Right cardiac atrium (tissue), 5 donors: ENCODE data around the gene PPM1N. TPM values are rescaled to one million over a fixed set of nuclear protein-coding genes. Genes with fewer than 3 reads are reported as not detected.

ENCODE experiments used
- ATAC-seq, 2 donors: fragments of 200-7000 bp; cut with Tn5 transposase; one replicate each; pipeline versions ENCODE4 v1.8.0 to v1.9.1; 2020; ENCODE audit warnings: moderate library complexity in 2 of 2, mild to moderate bottlenecking in 1 of 2
- DNase-seq, 3 donors: peaks; one replicate each; pipeline ENCODE4 v3.0.0-alpha.2; 2020
- H3K27ac ChIP-seq: one replicate; pipeline ENCODE4 v1.5.1; 2013; ENCODE audit warnings: mild to moderate bottlenecking, low read length, control low read depth, moderate library complexity
- H3K27me3 ChIP-seq: one replicate; pipeline ENCODE4 v1.6.1; 2013; ENCODE audit not compliant: control insufficient read depth, insufficient read depth
- H3K4me1 ChIP-seq: one replicate; pipeline ENCODE4 v1.6.1; 2013; ENCODE audit warnings: low read length; ENCODE audit not compliant: control insufficient read depth, insufficient read depth
- H3K4me3 ChIP-seq: one replicate; pipeline ENCODE4 v1.5.1; 2013; ENCODE audit warnings: low read length, control low read depth
- H3K9me3 ChIP-seq: one replicate; pipeline ENCODE4 v1.6.1; 2013; ENCODE audit warnings: low read length; ENCODE audit not compliant: control insufficient read depth
- WGBS: extraction: QIAGEN DNeasy Blood & Tissue Kit; methylation state at CpG from one replicate; pipeline ENCODE4 v1.1.7; 2013; 5-methylcytosine and 5-hydroxymethylcytosine counted together
- intact Hi-C, 4 donors: fragments of 100-400 bp; cut with DNase I; formaldehyde crosslinking; loops; one replicate each; pipeline versions ENCODE4 v1.11.0 to v1.14.0; 2022 to 2023
- polyA plus RNA-seq: library from polyadenylated mRNA; stranded (reverse); fragments of 200-250 nt; gene quantifications from one replicate; pipeline ENCODE4 v1.2.3, GENCODE V29; 2013
- total RNA-seq, 4 donors: library from RNA; stranded (reverse); fragmentation: NEBNext Ultra II Directional; extraction: Animal tissue kit (Norgen Biotek cat#: 25700); gene quantifications; one replicate each; pipeline ENCODE4 v1.2.1, GENCODE V29; 2021
- donor health status: healthy with polysubstance abuse.
- donor health status: DM: no; HTN: yes; CAD: no.
- donor health status: DM: no; HTN: no; CAD: no.
- donor health status: DM: no; HTN: yes; CAD: no; lungs with severe emphysema.
- donor health status: DM: yes; HTN: yes; CAD: no.

PPM1N gene
- total and polyA plus RNA-seq, 5 donors: 0.24 to 0.96 (median 0.91) TPM; not detected in 2

DNA sequence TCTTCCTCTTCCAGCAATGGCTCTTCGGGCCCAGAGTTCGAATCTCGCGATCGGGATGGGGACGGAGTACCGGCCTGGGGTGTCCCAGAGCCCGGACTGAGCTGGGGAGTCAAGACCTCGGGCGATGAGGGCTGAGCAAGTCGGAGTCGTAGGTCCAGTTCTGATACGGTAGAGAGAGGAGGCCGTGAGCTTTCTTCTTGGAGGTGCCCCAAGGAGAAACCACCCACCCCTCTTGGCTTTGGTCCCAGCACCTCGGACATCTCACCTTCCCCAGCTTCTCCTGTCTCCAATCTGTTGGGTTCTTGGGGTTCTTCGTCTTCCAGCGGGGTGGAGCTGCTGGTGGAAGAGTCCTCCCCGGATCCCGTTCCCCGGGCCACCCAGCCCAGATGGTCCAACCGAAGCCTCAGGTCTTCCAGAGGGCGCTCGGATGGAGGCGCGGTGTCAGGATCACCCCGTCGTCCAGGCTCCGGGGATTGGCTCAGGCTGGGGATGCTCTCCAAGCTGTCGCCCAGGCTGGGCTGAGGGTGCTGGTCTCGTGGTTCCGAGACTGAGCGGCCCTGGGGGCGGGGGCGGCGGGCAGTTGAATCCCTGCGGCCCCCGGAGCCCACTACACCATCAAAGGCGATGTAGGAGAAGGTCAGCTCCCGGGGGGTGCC lies 3.9 kb upstream of the PPM1N start:
- Histone ChIP-seq H3K27me3 (no peaks in the 10 kb centered on the region), H3K4me3 (no peak overlapping the region), H3K4me1 (peaks cover 6% of the 10 kb centered on the region), H3K9me3 (no peaks in the 10 kb centered on the region), H3K27ac (no peak overlapping the region)
- 95% methylated on average over 39 of the region's 39 CpGs for WGBS
- intact Hi-C loops: no loop called here
- DNase-seq (peak in 1 of 3 donors; percentile 57), ATAC-seq (no peak)

GRCh38 chr19:45495178-45495577 lies 3.1 kb upstream of the PPM1N start:
- H3K4me3 ChIP-seq: no peak overlapping the region
- no peaks in the 10 kb centered on the region for H3K27me3 ChIP-seq
- H3K4me1 ChIP-seq: peaks cover 6% of the 10 kb centered on the region
- H3K9me3 ChIP-seq: no peaks in the 10 kb centered on the region
- H3K27ac ChIP-seq: no peak overlapping the region
- DNase-seq: no peak
- ATAC-seq: no peak
- WGBS: 87% methylated on average over 5 of the region's 5 CpGs
- intact Hi-C loops: no loop called here

DNA sequence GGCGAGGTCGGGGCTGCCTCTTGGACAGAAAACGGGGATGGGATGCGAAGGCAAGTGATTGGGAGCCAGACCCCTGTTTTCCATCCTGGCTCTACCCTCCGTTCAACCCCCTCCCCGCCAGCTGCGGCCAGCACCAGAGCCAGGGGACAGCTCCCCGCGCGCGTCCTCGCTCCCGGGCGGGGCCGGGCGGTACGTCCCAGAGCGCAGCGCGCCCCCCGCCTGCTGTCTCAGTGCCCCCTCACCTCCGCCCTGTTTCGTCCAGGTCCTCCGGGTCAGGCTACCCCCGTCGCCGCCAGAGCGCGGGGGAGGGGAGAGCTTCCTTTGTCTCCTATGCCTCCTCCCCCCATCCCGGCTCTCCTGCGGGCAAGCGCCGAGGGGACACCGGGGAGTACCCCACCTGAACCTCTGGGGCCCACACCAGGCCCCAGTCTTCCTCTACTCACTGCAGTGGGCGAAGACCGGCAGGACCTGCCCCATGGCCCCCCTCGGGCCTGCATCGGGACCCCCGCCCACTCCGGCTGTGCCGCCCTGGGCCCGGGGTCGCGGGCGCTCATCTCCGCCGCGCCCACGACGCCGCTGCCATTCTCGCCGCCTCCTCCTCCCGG lies 1.8 kb upstream of the PPM1N start:
- Histone ChIP-seq H3K27ac (no peak overlapping the region), H3K4me3 (peak overlapping the region; percentile 68), H3K27me3 (no peaks in the 10 kb centered on the region), H3K4me1 (peaks cover 6% of the 10 kb centered on the region), H3K9me3 (no peaks in the 10 kb centered on the region)
- DNase-seq: peak; percentile 65 to 83 (median 82)
- 2% methylated on average over 54 of the region's 54 CpGs for WGBS
- ATAC-seq: peak; percentile 13 to 31
- intact Hi-C loops: no loop called here

DNA sequence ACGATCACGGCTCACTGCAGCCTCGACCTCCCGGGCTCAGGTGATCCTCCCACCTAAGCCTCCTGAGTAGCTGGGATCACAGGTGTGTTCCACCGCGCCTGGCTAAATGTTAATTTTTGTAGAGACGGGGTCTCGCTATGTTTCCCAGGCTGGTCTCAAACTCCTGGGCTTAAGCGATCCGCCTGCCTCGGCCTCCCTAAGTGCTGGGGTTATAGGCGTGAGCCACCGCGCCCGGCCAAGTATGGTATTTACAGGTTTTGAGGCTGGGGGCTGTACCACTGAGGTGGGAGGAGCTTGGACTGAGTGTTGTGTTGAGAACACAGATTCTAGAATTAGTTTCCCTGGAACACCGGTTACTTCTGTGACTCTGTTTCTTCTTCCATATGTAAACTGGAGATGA lies 452 bp upstream of the PPM1N start:
- WGBS: 26% methylated on average over 16 of the region's 16 CpGs
- DNase-seq: peak in 1 of 3 donors; percentile 51
- H3K4me1 ChIP-seq: peaks cover 6% of the 10 kb centered on the region
- no peak overlapping the region for H3K4me3 ChIP-seq
- intact Hi-C loops: no loop called here
- no peaks in the 10 kb centered on the region for H3K9me3 ChIP-seq
- H3K27ac ChIP-seq: no peak overlapping the region
- H3K27me3 ChIP-seq: no peaks in the 10 kb centered on the region
- no peak for ATAC-seq

GRCh38 chr19:45499196-45500180 lies 1.2 kb downstream of the PPM1N start:
- Histone ChIP-seq H3K4me1 (peaks cover 6% of the 10 kb centered on the region), H3K27ac (no peak overlapping the region), H3K9me3 (no peaks in the 10 kb centered on the region), H3K27me3 (no peaks in the 10 kb centered on the region), H3K4me3 (no peak overlapping the region)
- DNase-seq: peak in 2 of 3 donors; percentile 78 to 82
- WGBS: 10% methylated on average over 37 of the region's 37 CpGs
- peak in 1 of 2 donors; percentile 8 for ATAC-seq
- intact Hi-C loops: no loop called here

DNA sequence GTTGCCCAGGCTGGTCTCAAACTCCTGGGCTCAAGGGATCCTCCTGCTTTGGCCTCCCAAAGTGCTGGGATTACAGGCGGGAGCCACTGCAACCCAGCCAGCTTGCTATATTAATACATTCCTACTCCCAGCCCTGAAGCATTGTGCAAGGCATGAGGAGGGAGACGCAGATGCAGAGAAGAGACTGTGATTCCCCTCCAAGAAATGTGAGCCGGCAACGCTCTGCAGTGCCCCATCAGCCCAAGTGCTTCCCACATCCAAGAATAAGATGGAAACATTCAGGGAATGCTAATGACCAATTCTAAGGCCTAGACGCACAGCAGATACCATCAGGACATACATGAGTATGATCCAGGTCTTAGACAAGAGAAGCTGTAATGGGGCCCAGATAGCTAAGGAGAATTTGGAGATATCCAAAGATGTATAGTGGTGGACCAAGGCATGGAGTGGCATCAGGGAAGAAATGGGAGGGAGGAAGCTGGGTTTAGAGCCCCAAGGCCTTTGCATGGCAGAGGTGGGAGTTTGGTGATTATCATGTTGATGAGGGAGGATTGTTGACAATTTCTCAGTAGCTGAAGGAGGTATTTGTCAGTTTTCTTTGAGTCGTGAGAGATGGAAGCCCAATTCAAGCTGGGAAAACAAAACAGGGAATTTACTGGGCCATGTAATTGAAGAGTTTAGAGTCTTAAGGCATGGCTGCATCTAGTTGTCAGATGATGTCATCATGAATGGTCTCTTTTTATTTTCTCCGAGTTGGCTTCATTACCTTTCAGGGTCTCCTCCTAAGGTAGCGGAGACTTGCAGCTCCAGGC lies 2.9 kb downstream of the PPM1N start:
- Histone ChIP-seq H3K4me3 (no peak overlapping the region), H3K4me1 (peaks cover 6% of the 10 kb centered on the region), H3K27ac (no peak overlapping the region), H3K9me3 (no peaks in the 10 kb centered on the region), H3K27me3 (no peaks in the 10 kb centered on the region)
- DNase-seq (peak in 2 of 3 donors; percentile 1 to 4), ATAC-seq (no peak)
- WGBS: 80% methylated on average over 8 of the region's 8 CpGs
- intact Hi-C loops: no loop called here

- no peaks in the 10 kb centered on the region for H3K9me3 ChIP-seq
- H3K27me3 ChIP-seq: no peaks in the 10 kb centered on the region
- intact Hi-C loops: no loop called here
- 50% methylated on average over 2 of the region's 2 CpGs for WGBS
- H3K4me1 ChIP-seq: peaks cover 6% of the 10 kb centered on the region
- DNase-seq (peak in 2 of 3 donors; percentile 29 to 32), ATAC-seq (no peak)
- no peak overlapping the region for H3K4me3 ChIP-seq
- no peak overlapping the region for H3K27ac ChIP-seq
These were observed 3.4 kb downstream of the PPM1N start for GRCh38 chr19:45501730-45502014.

GRCh38 chr19:45502111-45502510 lies 3.9 kb downstream of the PPM1N start:
- Histone ChIP-seq H3K4me3 (no peak overlapping the region), H3K27ac (no peak overlapping the region), H3K9me3 (no peaks in the 10 kb centered on the region), H3K4me1 (peaks cover 5% of the 10 kb centered on the region), H3K27me3 (no peaks in the 10 kb centered on the region)
- intact Hi-C loops: no loop called here
- no peak for ATAC-seq
- WGBS: 70% methylated on average over 5 of the region's 5 CpGs
- peak in 1 of 3 donors; percentile 16 for DNase-seq

DNA sequence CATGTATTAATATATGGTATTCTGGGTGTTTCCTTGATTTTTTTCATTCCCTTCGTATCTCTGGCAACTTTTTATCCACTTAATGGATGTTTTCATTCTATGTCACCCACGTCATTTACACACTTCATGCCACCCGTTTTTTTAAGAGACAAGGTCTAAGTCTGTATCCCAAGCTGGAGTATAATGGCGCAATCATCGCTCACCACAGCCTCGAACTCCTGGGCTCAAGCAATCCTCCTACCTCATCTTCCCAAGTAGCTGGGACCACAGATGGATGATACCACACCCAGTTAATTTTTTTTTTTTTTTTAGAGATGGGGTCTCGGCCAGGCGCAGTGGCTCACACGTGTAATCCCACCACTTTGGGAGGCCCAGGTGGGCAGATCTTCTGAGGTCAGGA lies 5.7 kb downstream of the PPM1N start:
- Histone ChIP-seq H3K27me3 (no peaks in the 10 kb centered on the region), H3K4me1 (no peaks in the 10 kb centered on the region), H3K9me3 (no peaks in the 10 kb centered on the region), H3K4me3 (no peak overlapping the region), H3K27ac (no peak overlapping the region)
- intact Hi-C loops: no loop called here
- 84% methylated on average over 9 of the region's 9 CpGs for WGBS
- peak in 2 of 3 donors; percentile 5 to 6 for DNase-seq
- ATAC-seq: no peak

- Histone ChIP-seq H3K9me3 (no peaks in the 10 kb centered on the region), H3K4me3 (no peak overlapping the region), H3K4me1 (peaks cover 3% of the 10 kb centered on the region), H3K27ac (no peak overlapping the region), H3K27me3 (no peaks in the 10 kb centered on the region)
- ATAC-seq (no peak), DNase-seq (peak in 2 of 3 donors; percentile 14 to 21)
- 87% methylated on average over 8 of the region's 8 CpGs for WGBS
- intact Hi-C loops: no loop called here
These were observed 7.1 kb downstream of the PPM1N start for GRCh38 chr19:45505151-45505995.
